ENCODE measurements around the gene NOD2.
A peak's percentile ranks its signal among the peaks of the same experiment; 100 is the strongest.

NOD2 gene

DNA sequence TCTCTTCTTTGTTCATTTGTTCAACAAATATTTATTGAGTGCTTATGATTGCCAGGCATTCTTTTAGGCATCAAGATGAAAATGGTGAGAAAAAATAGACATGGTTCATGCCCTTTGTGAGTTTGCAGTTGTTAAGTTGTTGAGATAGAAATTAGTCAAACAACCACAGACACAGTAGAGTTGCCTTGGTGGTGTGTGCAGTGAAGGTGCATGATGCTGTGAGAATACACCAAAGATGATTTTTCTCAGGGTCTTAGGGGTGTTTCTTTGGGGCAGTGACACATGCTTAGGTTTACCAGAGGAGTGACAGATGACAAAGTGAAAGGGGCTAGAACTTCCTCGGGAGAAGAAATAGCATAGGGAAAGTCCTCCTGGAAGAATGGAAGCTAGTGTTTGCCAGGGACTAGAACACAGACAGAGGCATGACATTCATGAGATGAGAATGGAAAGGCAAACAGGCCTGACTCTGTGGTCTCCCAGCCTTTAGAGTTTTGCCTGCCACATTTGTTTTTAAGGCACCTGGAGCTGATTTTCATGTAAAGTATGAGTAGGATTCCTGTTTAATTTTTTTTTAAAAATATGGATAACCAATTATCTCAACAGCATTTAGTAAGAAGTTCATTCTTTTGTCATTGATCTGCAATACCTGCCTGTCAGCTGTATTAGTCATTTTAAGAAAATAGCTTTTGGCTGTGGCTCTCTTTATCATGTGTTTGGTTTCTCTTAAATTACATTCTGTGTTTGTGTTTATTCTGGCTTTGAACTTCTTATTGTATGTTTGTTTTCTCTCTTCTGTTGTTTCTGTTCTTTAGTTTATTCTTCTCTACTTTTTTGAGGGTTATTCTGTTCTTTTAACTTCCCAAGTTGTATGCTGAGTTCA is 85.1 kb downstream of the NOD2 start:
- no peak overlapping the region for H3K4me3 ChIP-seq (ENCODE audit: low read depth, low read length)
- TF ChIP-seq, protein P1, sequence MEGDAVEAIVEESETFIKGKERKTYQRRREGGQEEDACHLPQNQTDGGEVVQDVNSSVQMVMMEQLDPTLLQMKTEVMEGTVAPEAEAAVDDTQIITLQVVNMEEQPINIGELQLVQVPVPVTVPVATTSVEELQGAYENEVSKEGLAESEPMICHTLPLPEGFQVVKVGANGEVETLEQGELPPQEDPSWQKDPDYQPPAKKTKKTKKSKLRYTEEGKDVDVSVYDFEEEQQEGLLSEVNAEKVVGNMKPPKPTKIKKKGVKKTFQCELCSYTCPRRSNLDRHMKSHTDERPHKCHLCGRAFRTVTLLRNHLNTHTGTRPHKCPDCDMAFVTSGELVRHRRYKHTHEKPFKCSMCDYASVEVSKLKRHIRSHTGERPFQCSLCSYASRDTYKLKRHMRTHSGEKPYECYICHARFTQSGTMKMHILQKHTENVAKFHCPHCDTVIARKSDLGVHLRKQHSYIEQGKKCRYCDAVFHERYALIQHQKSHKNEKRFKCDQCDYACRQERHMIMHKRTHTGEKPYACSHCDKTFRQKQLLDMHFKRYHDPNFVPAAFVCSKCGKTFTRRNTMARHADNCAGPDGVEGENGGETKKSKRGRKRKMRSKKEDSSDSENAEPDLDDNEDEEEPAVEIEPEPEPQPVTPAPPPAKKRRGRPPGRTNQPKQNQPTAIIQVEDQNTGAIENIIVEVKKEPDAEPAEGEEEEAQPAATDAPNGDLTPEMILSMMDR (IDR thresholded peaks at IDR 0.05; ENCODE audit: insufficient read depth, low read depth, low read length, missing control alignments) = no peak
- DNase-seq (ENCODE audit: low read depth) = peak; percentile 7

DNA sequence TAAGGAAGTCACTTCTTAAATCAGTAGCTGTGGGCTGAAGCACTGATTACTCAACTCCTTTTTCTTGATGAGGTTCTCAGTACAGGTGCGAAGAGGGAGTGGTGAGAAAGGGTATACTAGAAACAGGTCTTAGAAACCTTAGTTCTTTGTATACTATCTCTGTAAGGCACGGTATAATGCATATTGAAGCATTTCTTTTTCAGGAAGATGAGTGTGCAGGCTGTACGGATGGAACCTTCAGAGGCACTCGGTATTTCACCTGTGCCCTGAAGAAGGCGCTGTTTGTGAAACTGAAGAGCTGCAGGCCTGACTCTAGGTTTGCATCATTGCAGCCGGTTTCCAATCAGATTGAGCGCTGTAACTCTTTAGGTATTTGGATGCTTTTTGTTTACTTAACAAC is 87.6 kb downstream of the NOD2 start:
- TF ChIP-seq, protein P1 (IDR thresholded peaks at IDR 0.05; ENCODE audit: insufficient read depth, low read depth, low read length, missing control alignments) = no peak
- no peak for DNase-seq (ENCODE audit: low read depth)
- no peak overlapping the region for H3K4me3 ChIP-seq (ENCODE audit: low read depth, low read length)

DNA sequence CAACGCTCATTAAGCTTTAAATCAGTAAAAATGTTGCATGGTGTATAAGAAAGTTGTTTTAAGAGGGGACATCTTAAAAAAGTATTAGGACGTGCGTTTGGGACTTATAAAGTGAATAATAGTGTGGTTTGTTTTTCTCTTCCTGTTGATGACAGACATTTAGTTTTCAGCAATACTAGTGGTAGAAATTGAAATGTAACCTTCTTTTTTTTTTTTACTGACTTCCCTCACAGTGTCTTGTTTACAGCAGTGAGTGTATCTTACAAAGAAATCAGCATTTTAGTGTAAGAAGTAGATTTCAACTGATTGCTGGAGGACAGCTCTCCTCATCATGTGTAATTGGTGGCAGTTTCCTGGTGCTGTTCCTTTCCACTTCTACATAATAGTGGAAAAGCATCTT is 88.1 kb downstream of the NOD2 start:
- DNase-seq (ENCODE audit: low read depth) = no peak
- H3K4me3 ChIP-seq (ENCODE audit: low read depth, low read length) = no peak overlapping the region
- TF ChIP-seq, protein P1 (IDR thresholded peaks at IDR 0.05; ENCODE audit: insufficient read depth, low read depth, low read length, missing control alignments) = no peak
